Activated CD8-positive, alpha-beta memory T cell treated with anti-CD3 and anti-CD28 coated beads for 4 hours (primary cell): ENCODE results near the gene OR8S1.
"Not testable (repeated sequence)": the region's sequence is repeated elsewhere in the genome, so short reads cannot be mapped to it uniquely, and the experiment has no call there.

Experiments used
- DNase-seq, 2 donors: peaks; one replicate each; pipeline ENCODE4 v3.0.0-alpha.2; 2020; ENCODE audit warnings: low read depth in 2 of 2

Gene OR8S1

GRCh38 chr12:48525332-48525731 lies at the start of gene OR8S1:
OR8S1 (plus strand) TSS chr12:48525632; CDS start chr12:48525632, 0 bp downstream.
- no peak for DNase-seq

GRCh38 chr12:48482198-48482597 lies 43.2 kb upstream of the OR8S1 start, which contains the start of gene C12orf54:
C12orf54 (plus strand) TSS chr12:48482498; CDS start chr12:48483297, 799 bp downstream.
- DNase-seq: no peak

GRCh38 chr12:48482930-48483329 lies 42.5 kb upstream of the OR8S1 start:
- DNase-seq: no peak

- no peak for DNase-seq
Measured at GRCh38 chr12:48486261-48486660, 39.2 kb upstream of the OR8S1 start.

- DNase-seq: no peak
Measured at GRCh38 chr12:48486679-48487078, 38.8 kb upstream of the OR8S1 start.

- DNase-seq: no peak
Measured at GRCh38 chr12:48489012-48489411, 36.4 kb upstream of the OR8S1 start.

- DNase-seq: not testable (repeated sequence)
Measured at GRCh38 chr12:48489456-48489855, 36.0 kb upstream of the OR8S1 start.

- not testable (repeated sequence) for DNase-seq
Measured at GRCh38 chr12:48500281-48500680, 25.2 kb upstream of the OR8S1 start.

GRCh38 chr12:48506836-48507235 lies 18.6 kb upstream of the OR8S1 start:
- not testable (repeated sequence) for DNase-seq

- DNase-seq: no peak
Measured at GRCh38 chr12:48508987-48509386, 16.4 kb upstream of the OR8S1 start.

- no peak for DNase-seq
Measured at GRCh38 chr12:48510111-48510510, 15.3 kb upstream of the OR8S1 start.

- no peak for DNase-seq
Measured at GRCh38 chr12:48512855-48513254, 12.6 kb upstream of the OR8S1 start.

GRCh38 chr12:48514728-48515127 lies 10.7 kb upstream of the OR8S1 start:
- no peak for DNase-seq

- not testable (repeated sequence) for DNase-seq
Measured at GRCh38 chr12:48520381-48520780, 5.1 kb upstream of the OR8S1 start.

- DNase-seq: no peak
Measured at GRCh38 chr12:48527891-48528670, 2.6 kb downstream of the OR8S1 start.

GRCh38 chr12:48532601-48533000 lies 7.2 kb downstream of the OR8S1 start:
- DNase-seq: no peak

- DNase-seq: no peak
Measured at GRCh38 chr12:48536602-48537001, 11.2 kb downstream of the OR8S1 start.

GRCh38 chr12:48542300-48542928 lies 17.0 kb downstream of the OR8S1 start:
- DNase-seq: no peak

GRCh38 chr12:48545833-48546469 lies 20.5 kb downstream of the OR8S1 start:
- no peak for DNase-seq

- DNase-seq: not testable (repeated sequence)
Measured at GRCh38 chr12:48547012-48547411, 21.6 kb downstream of the OR8S1 start.

- not testable (repeated sequence) for DNase-seq
Measured at GRCh38 chr12:48551636-48552035, 26.2 kb downstream of the OR8S1 start.

- not testable (repeated sequence) for DNase-seq
Measured at GRCh38 chr12:48553666-48554343, 28.4 kb downstream of the OR8S1 start.
